SK-N-SH treated with all-trans-retinoic acid at 6 μM for 48 hours (cell line): ENCODE results near the gene JMJD4.

Experiments
- ATAC-seq: fragments of 200-7000 bp; cut with Tn5 transposase; 3 replicates; pipeline ENCODE4 v1.9.1; 2020; ENCODE audit warnings: mild to moderate bottlenecking, moderate library complexity
- ARNTL ChIP-seq: fragments of 450-650 bp; formaldehyde crosslinking; IDR thresholded peaks from 2 replicates; pipeline ENCODE4 v1.5.0; 2020; ENCODE audit warnings: low read depth, mild to moderate bottlenecking, moderate library complexity, borderline replicate concordance
- BACH2 ChIP-seq: fragments of 250-450 bp; sonication (Bioruptor Pico); IDR thresholded peaks from 2 replicates; pipeline ENCODE4 v1.9.0; 2021; ENCODE audit warnings: mild to moderate bottlenecking, borderline replicate concordance
- CSDC2 ChIP-seq: fragments of 250-450 bp; sonication (Bioruptor Pico); IDR thresholded peaks from 2 replicates; pipeline ENCODE4 v1.5.0; 2020; ENCODE audit warnings: mild to moderate bottlenecking, moderate library complexity
- ESRRG ChIP-seq: fragments of 250-450 bp; sonication (Bioruptor Pico); IDR thresholded peaks from 2 replicates; pipeline ENCODE4 v1.6.1; 2021; ENCODE audit warnings: mild to moderate bottlenecking
- GLIS3 ChIP-seq: fragments of 250-450 bp; sonication (Bioruptor Pico); IDR thresholded peaks from 2 replicates; pipeline ENCODE4 v1.5.0; 2020; ENCODE audit warnings: mild to moderate bottlenecking, moderate library complexity
- ISL1 ChIP-seq: fragments of 250-450 bp; sonication (Bioruptor Pico); IDR thresholded peaks from 2 replicates; pipeline ENCODE4 v2.1.2; 2022; ENCODE audit warnings: mild to moderate bottlenecking, moderate library complexity
- OSR1 ChIP-seq: fragments of 250-450 bp; sonication (Bioruptor Pico); IDR thresholded peaks from 2 replicates; pipeline ENCODE4 v1.8.0; 2022; ENCODE audit warnings: moderate library complexity, mild to moderate bottlenecking, inconsistent platforms
- PPARA ChIP-seq: fragments of 250-450 bp; sonication (Bioruptor Pico); IDR thresholded peaks from 2 replicates; pipeline ENCODE4 v1.5.0; 2020; ENCODE audit warnings: mild to moderate bottlenecking, borderline replicate concordance
- RARB ChIP-seq: fragments of 250-450 bp; sonication (Bioruptor Pico); IDR thresholded peaks from 2 replicates; pipeline ENCODE4 v1.8.0; 2021; ENCODE audit warnings: mild to moderate bottlenecking, moderate library complexity
- SNAI2 ChIP-seq: fragments of 250-450 bp; sonication (Bioruptor Pico); IDR thresholded peaks from 2 replicates; pipeline ENCODE4 v1.5.0; 2020; ENCODE audit warnings: mild to moderate bottlenecking, moderate library complexity
- TCF4 ChIP-seq: fragments of 250-450 bp; sonication (Bioruptor Pico); IDR thresholded peaks from 2 replicates; pipeline ENCODE4 v1.8.0; 2021; ENCODE audit warnings: mild to moderate bottlenecking, moderate library complexity, borderline replicate concordance
- TOX ChIP-seq: fragments of 250-450 bp; sonication (Bioruptor Pico); IDR thresholded peaks from 2 replicates; pipeline ENCODE4 v1.8.0; 2021; ENCODE audit warnings: mild to moderate bottlenecking, moderate library complexity, borderline replicate concordance
- ZC3H10 ChIP-seq: fragments of 250-450 bp; sonication (Bioruptor Pico); IDR thresholded peaks from 2 replicates; pipeline ENCODE4 v1.5.1; 2021; ENCODE audit warnings: mild to moderate bottlenecking, moderate library complexity
- ZFP30 ChIP-seq: fragments of 450-650 bp; formaldehyde crosslinking; IDR thresholded peaks from 2 replicates; pipeline ENCODE4 v1.5.0; 2022; ENCODE audit warnings: mild to moderate bottlenecking, moderate library complexity
- ZNF565 ChIP-seq: fragments of 450-650 bp; formaldehyde crosslinking; conservative IDR thresholded peaks from 2 replicates; pipeline ENCODE4 v1.5.0; 2020; ENCODE audit warnings: low read depth, mild to moderate bottlenecking, moderate library complexity
- ZNF70 ChIP-seq: fragments of 450-650 bp; formaldehyde crosslinking; IDR thresholded peaks from 2 replicates; pipeline ENCODE4 v1.5.0; 2020; ENCODE audit warnings: mild to moderate bottlenecking, moderate library complexity
- ZNF8 ChIP-seq: fragments of 450-650 bp; formaldehyde crosslinking; IDR thresholded peaks from 2 replicates; pipeline ENCODE4 v1.5.0; 2020; ENCODE audit warnings: mild to moderate bottlenecking, moderate library complexity
- TF ChIP-seq, protein P1 (sequence below): fragments of 250-450 bp; sonication (Bioruptor Pico); IDR thresholded peaks from 2 replicates; pipeline ENCODE4 v1.8.0; 2021; ENCODE audit warnings: low read depth, mild to moderate bottlenecking, moderate library complexity, borderline replicate concordance
- TF ChIP-seq, protein P2 (sequence below): fragments of 250-450 bp; sonication (Bioruptor Pico); IDR thresholded peaks from 2 replicates; pipeline ENCODE4 v1.5.0; 2020; ENCODE audit warnings: mild to moderate bottlenecking, moderate library complexity
- TF ChIP-seq, protein P3 (sequence below): fragments of 250-450 bp; sonication (Bioruptor Pico); IDR thresholded peaks from 2 replicates; pipeline ENCODE4 v1.5.1; 2020; ENCODE audit warnings: low read depth, mild to moderate bottlenecking, moderate library complexity
- TF ChIP-seq, protein P4 (sequence below): fragments of 250-450 bp; sonication (Bioruptor Pico); IDR thresholded peaks from 2 replicates; pipeline ENCODE4 v1.8.0; 2020; ENCODE audit warnings: mild to moderate bottlenecking, moderate library complexity, borderline replicate concordance
- TF ChIP-seq, protein P5 (sequence below): fragments of 250-450 bp; sonication (Bioruptor Pico); IDR thresholded peaks from 2 replicates; pipeline ENCODE4 v1.5.1; 2021; ENCODE audit warnings: mild to moderate bottlenecking, moderate library complexity

The JMJD4 gene

DNA sequence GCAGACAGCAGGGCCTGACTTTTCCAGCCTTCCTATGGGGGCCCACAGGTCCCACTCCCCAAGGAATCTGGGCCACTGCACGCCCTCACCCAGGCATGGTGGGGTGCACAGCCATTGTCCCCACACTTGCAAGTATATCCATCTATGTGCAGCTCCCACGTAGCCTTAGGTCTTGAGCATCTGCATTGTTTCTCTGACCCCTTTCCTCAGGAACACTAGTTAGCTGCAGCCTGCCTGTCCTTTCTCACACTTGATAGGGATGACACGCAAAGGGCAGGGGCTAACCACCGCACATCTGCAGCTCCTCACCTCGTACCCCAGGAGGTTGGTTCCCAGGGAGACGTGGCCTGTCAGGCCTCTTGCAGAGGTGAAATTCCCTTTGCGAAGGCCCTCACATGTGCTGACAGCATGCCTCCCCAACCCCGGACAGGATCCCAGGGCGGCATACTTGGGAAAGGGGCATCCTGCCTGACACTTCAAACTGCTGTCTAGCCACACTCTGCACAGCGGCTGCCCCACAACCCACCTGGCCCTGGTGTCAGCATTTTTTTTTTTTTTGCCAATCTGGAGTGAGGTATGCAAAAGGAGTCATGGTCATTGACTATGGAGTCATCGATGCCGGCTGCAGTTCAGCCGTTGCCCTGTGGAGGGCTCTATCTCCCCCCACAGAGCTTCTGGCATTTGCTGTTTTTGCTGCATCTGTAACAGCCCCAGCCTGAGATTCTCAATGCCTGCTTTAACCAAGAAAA lies 5.0 kb downstream of the JMJD4 start:
- ATAC-seq = peak; percentile 41

DNA sequence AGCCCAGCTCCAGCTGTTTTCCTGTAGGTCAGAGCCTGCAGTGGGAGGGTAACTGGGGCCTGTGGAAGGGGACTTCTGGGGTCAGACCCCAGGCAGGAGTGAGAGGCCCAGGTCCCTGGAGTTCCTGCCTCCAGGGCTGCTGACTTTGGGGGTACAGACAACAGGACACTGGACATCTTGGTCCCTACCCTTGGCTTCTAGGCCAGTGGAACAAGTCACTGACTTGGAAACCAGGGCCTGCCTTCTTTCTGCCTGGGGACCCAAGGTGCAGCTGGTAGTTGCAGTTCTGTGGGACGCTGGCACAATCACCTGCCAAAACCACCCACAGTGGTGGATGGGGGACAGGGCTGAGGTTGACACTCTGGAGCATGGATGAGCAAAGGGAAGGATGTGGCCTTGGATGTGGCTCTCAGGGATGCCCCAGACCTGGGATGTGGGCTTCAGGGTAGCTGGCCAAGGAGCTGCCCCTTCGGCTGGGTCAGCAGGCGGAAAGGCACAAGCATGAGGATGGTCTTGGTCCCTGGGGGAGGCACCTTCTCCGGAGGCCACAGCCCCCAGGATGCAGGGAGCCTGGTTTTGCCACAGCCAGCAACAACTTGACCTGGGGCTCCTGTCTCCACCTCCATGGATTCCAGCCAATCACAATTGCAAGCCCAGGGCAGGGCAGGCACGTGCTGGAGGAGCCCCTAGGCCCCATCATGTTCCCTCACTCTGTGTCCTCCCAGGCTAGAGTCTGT lies 5.8 kb downstream of the JMJD4 start:
- ATAC-seq = peak; percentile 2
- no peak for TF ChIP-seq ESRRG
- TF ChIP-seq, protein P1, sequence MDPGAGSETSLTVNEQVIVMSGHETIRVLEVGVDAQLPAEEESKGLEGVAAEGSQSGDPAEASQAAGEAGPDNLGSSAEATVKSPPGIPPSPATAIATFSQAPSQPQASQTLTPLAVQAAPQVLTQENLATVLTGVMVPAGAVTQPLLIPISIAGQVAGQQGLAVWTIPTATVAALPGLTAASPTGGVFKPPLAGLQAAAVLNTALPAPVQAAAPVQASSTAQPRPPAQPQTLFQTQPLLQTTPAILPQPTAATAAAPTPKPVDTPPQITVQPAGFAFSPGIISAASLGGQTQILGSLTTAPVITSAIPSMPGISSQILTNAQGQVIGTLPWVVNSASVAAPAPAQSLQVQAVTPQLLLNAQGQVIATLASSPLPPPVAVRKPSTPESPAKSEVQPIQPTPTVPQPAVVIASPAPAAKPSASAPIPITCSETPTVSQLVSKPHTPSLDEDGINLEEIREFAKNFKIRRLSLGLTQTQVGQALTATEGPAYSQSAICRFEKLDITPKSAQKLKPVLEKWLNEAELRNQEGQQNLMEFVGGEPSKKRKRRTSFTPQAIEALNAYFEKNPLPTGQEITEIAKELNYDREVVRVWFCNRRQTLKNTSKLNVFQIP (CRISPR knock-in tag) = no peak
- no peak for TF ChIP-seq ZNF8 (CRISPR knock-in tag)
- no peak for TF ChIP-seq OSR1 (CRISPR knock-in tag)
- TF ChIP-seq, protein P2, sequence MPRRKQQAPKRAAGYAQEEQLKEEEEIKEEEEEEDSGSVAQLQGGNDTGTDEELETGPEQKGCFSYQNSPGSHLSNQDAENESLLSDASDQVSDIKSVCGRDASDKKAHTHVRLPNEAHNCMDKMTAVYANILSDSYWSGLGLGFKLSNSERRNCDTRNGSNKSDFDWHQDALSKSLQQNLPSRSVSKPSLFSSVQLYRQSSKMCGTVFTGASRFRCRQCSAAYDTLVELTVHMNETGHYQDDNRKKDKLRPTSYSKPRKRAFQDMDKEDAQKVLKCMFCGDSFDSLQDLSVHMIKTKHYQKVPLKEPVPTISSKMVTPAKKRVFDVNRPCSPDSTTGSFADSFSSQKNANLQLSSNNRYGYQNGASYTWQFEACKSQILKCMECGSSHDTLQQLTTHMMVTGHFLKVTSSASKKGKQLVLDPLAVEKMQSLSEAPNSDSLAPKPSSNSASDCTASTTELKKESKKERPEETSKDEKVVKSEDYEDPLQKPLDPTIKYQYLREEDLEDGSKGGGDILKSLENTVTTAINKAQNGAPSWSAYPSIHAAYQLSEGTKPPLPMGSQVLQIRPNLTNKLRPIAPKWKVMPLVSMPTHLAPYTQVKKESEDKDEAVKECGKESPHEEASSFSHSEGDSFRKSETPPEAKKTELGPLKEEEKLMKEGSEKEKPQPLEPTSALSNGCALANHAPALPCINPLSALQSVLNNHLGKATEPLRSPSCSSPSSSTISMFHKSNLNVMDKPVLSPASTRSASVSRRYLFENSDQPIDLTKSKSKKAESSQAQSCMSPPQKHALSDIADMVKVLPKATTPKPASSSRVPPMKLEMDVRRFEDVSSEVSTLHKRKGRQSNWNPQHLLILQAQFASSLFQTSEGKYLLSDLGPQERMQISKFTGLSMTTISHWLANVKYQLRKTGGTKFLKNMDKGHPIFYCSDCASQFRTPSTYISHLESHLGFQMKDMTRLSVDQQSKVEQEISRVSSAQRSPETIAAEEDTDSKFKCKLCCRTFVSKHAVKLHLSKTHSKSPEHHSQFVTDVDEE (CRISPR knock-in tag) = no peak
- no peak for TF ChIP-seq SNAI2 (CRISPR knock-in tag)
- no peak for TF ChIP-seq ARNTL (CRISPR knock-in tag)
- TF ChIP-seq, protein P3, sequence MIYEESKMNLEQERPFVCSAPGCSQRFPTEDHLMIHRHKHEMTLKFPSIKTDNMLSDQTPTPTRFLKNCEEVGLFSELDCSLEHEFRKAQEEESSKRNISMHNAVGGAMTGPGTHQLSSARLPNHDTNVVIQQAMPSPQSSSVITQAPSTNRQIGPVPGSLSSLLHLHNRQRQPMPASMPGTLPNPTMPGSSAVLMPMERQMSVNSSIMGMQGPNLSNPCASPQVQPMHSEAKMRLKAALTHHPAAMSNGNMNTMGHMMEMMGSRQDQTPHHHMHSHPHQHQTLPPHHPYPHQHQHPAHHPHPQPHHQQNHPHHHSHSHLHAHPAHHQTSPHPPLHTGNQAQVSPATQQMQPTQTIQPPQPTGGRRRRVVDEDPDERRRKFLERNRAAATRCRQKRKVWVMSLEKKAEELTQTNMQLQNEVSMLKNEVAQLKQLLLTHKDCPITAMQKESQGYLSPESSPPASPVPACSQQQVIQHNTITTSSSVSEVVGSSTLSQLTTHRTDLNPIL (CRISPR knock-in tag) = no peak
- TF ChIP-seq ZC3H10 = no peak
- no peak for TF ChIP-seq CSDC2 (CRISPR knock-in tag)
- no peak for TF ChIP-seq GLIS3
- no peak for TF ChIP-seq ZNF70 (CRISPR knock-in tag)
- TF ChIP-seq PPARA (CRISPR knock-in tag) = no peak
- TF ChIP-seq, protein P4, sequence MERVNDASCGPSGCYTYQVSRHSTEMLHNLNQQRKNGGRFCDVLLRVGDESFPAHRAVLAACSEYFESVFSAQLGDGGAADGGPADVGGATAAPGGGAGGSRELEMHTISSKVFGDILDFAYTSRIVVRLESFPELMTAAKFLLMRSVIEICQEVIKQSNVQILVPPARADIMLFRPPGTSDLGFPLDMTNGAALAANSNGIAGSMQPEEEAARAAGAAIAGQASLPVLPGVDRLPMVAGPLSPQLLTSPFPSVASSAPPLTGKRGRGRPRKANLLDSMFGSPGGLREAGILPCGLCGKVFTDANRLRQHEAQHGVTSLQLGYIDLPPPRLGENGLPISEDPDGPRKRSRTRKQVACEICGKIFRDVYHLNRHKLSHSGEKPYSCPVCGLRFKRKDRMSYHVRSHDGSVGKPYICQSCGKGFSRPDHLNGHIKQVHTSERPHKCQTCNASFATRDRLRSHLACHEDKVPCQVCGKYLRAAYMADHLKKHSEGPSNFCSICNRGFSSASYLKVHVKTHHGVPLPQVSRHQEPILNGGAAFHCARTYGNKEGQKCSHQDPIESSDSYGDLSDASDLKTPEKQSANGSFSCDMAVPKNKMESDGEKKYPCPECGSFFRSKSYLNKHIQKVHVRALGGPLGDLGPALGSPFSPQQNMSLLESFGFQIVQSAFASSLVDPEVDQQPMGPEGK (CRISPR knock-in tag) = no peak; the same call in 1 of the 2 replicates
- no peak for TF ChIP-seq TCF4 (CRISPR knock-in tag)

More for the DNA sequence above, 5.0 kb downstream of the JMJD4 start:
- TF ChIP-seq ISL1 (CRISPR knock-in tag) = no peak
- TF ChIP-seq GLIS3 = no peak
- no peak for TF ChIP-seq BACH2 (CRISPR knock-in tag)
- no peak for TF ChIP-seq PPARA (CRISPR knock-in tag)
- no peak for TF ChIP-seq ARNTL (CRISPR knock-in tag)
- no peak for TF ChIP-seq ZNF70 (CRISPR knock-in tag)

DNA sequence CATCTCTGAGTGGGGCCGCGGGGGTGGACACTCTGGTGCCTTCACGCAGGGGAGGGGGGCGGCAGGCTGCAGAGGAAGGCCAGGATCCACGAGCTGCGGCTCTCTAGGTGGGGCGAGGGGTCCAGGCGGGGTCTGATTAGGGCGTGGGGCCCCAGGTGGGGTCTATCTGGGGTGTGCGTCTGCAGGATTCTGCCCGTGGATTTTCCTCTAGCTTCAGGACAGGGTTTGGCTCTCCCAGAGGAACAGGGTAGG lies 6.3 kb downstream of the JMJD4 start:
- ATAC-seq = peak; percentile 24
- TF ChIP-seq, protein P5, sequence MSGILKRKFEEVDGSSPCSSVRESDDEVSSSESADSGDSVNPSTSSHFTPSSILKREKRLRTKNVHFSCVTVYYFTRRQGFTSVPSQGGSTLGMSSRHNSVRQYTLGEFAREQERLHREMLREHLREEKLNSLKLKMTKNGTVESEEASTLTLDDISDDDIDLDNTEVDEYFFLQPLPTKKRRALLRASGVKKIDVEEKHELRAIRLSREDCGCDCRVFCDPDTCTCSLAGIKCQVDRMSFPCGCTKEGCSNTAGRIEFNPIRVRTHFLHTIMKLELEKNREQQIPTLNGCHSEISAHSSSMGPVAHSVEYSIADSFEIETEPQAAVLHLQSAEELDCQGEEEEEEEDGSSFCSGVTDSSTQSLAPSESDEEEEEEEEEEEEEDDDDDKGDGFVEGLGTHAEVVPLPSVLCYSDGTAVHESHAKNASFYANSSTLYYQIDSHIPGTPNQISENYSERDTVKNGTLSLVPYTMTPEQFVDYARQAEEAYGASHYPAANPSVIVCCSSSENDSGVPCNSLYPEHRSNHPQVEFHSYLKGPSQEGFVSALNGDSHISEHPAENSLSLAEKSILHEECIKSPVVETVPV (CRISPR knock-in tag) = no peak
- TF ChIP-seq RARB (CRISPR knock-in tag) = no peak
- no peak for TF ChIP-seq ZNF565 (CRISPR knock-in tag)
- TF ChIP-seq ARNTL (CRISPR knock-in tag) = no peak
- no peak for TF ChIP-seq ZC3H10
- TF ChIP-seq, protein P4 (CRISPR knock-in tag) = no peak
- TF ChIP-seq ZFP30 (CRISPR knock-in tag) = no peak
- no peak for TF ChIP-seq PPARA (CRISPR knock-in tag)
- TF ChIP-seq OSR1 (CRISPR knock-in tag) = no peak
- TF ChIP-seq ZNF70 (CRISPR knock-in tag) = no peak
- TF ChIP-seq TOX (CRISPR knock-in tag) = no peak
- TF ChIP-seq, protein P1 (CRISPR knock-in tag) = no peak
- TF ChIP-seq BACH2 (CRISPR knock-in tag) = no peak
- no peak for TF ChIP-seq CSDC2 (CRISPR knock-in tag)
- no peak for TF ChIP-seq ZNF8 (CRISPR knock-in tag)
